GM06990 (cell line): ENCODE measurements around the gene CRABP1.

Experiments used
- DNase-seq: peaks from one replicate; pipeline ENCODE4 v3.0.0-alpha.2; 2011; ENCODE audit not compliant: insufficient read length; ENCODE audit errors: extremely low read depth
- H3K27me3 ChIP-seq: replicated peaks from 2 replicates; pipeline ENCODE4 v1.6.0; 2011; ENCODE audit warnings: low read length; ENCODE audit not compliant: control insufficient read depth, insufficient read depth
- H3K36me3 ChIP-seq: 2 replicates; pipeline ENCODE4 v1.5.1; 2011; ENCODE audit warnings: low read length; ENCODE audit not compliant: control insufficient read depth, insufficient read depth
- H3K4me3 ChIP-seq: replicated peaks from 2 replicates; pipeline ENCODE4 v1.5.1; 2011; ENCODE audit warnings: low read depth, mild to moderate bottlenecking, control low read depth, low read length
- CTCF ChIP-seq: IDR thresholded peaks from 2 replicates; pipeline ENCODE4 v1.5.1; 2011; ENCODE audit warnings: low read length, control low read depth, mild to moderate bottlenecking, inconsistent platforms; ENCODE audit not compliant: insufficient read depth, poor library complexity, severe bottlenecking

Gene CRABP1

GRCh38 chr15:78323693-78324092 is 16.5 kb upstream of the CRABP1 start:
- no peak for DNase-seq
- H3K4me3 ChIP-seq = no peak overlapping the region
- H3K36me3 ChIP-seq = no peaks in the 10 kb centered on the region
- TF ChIP-seq CTCF = no peak
- H3K27me3 ChIP-seq = no peaks in the 10 kb centered on the region

DNA sequence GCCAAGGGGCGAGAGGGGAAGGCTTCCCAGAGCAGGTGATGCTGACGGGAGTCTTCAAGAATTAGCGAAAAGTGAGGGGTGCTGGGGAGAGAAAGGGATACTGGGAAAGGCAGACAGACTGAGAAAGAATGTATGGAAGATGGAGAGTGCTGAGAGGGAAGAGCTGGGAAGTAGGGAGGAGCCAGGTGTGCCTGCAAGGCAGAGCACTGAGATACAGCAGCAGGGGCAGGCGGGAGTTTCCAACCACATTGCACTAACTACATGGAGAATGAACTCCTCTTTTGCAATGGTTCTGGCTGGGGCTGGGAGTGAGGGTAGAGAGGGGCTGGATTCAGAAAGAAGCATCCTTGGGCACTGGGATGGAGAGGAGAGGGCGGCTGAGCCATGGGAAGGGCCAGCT is 16.0 kb upstream of the CRABP1 start:
- TF ChIP-seq CTCF = no peak

GRCh38 chr15:78325092-78325843 is 14.9 kb upstream of the CRABP1 start:
- DNase-seq = no peak
- H3K4me3 ChIP-seq = no peak overlapping the region
- no peak for TF ChIP-seq CTCF
- no peaks in the 10 kb centered on the region for H3K27me3 ChIP-seq
- H3K36me3 ChIP-seq = no peaks in the 10 kb centered on the region

More for the DNA sequence above, 16.0 kb upstream of the CRABP1 start:
- no peaks in the 10 kb centered on the region for H3K36me3 ChIP-seq
- H3K4me3 ChIP-seq = no peak overlapping the region
- no peaks in the 10 kb centered on the region for H3K27me3 ChIP-seq
- DNase-seq = no peak

DNA sequence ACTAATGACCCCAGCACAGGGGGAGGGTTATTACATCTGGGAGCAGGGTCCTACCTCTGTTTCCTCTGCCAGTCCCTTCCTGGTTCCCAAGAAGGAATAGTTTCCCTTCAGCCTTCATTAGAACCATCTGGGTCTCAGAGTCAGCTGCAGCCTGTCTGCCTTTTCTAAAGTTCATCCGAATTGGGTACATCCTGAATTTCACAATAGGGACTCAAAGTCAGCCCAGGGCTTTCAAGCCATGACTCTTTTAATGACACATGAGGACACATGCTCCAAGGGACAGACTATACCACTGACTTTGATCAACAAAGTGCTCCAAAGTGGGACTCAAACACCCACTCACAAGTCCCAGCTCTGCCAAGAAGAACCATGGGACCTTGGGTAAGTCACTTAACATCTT is 12.7 kb upstream of the CRABP1 start:
- Histone ChIP-seq H3K4me3 (no peak overlapping the region), H3K36me3 (no peaks in the 10 kb centered on the region), H3K27me3 (no peaks in the 10 kb centered on the region)
- TF ChIP-seq CTCF = no peak
- DNase-seq = no peak

- no peak for TF ChIP-seq CTCF
- DNase-seq = no peak
- no peak overlapping the region for H3K4me3 ChIP-seq
- H3K27me3 ChIP-seq = no peaks in the 10 kb centered on the region
- no peaks in the 10 kb centered on the region for H3K36me3 ChIP-seq
Observed at GRCh38 chr15:78329625-78330024, 10.5 kb upstream of the CRABP1 start.

- Histone ChIP-seq H3K4me3 (no peak overlapping the region), H3K27me3 (peaks cover 2% of the 10 kb centered on the region; the same call in 1 of the 2 replicates), H3K36me3 (no peaks in the 10 kb centered on the region)
- DNase-seq = no peak
- TF ChIP-seq CTCF = no peak
Observed at GRCh38 chr15:78334845-78335244, 5.3 kb upstream of the CRABP1 start.
